Femur (tissue), 1 donor: ENCODE results near the gene TLK2.
"Not testable (repeated sequence)": the region's sequence is repeated elsewhere in the genome, so short reads cannot be mapped to it uniquely, and the experiment has no call there.

Source experiments
- DNase-seq: peaks from one replicate; pipeline ENCODE4 v3.0.0-alpha.2; 2017

TLK2 gene

GRCh38 chr17:62562656-62563055 lies 84.0 kb downstream of the TLK2 start:
- no peak for DNase-seq

- DNase-seq = no peak
These were observed 87.2 kb downstream of the TLK2 start for GRCh38 chr17:62565817-62566216.

- DNase-seq = no peak
These were observed 88.5 kb downstream of the TLK2 start for GRCh38 chr17:62566996-62567578.

GRCh38 chr17:62572488-62572887 lies 93.9 kb downstream of the TLK2 start:
- no peak for DNase-seq

- DNase-seq = no peak
These were observed 94.3 kb downstream of the TLK2 start for GRCh38 chr17:62572888-62573401.

GRCh38 chr17:62573480-62574117 lies 95.0 kb downstream of the TLK2 start:
- no peak for DNase-seq

- DNase-seq = no peak
These were observed 97.8 kb downstream of the TLK2 start for GRCh38 chr17:62576382-62576781.

GRCh38 chr17:62578757-62579487 lies 100.3 kb downstream of the TLK2 start:
- no peak for DNase-seq

- DNase-seq = no peak
These were observed 102.3 kb downstream of the TLK2 start for GRCh38 chr17:62580947-62581346.

GRCh38 chr17:62581764-62582163 lies 103.1 kb downstream of the TLK2 start:
- no peak for DNase-seq

GRCh38 chr17:62587554-62587953 lies 108.9 kb downstream of the TLK2 start:
- DNase-seq = no peak

GRCh38 chr17:62588109-62588508 lies 109.5 kb downstream of the TLK2 start:
- no peak for DNase-seq

GRCh38 chr17:62591333-62591732 lies 112.7 kb downstream of the TLK2 start:
- DNase-seq = peak; percentile 79

GRCh38 chr17:62591822-62592221 lies 113.2 kb downstream of the TLK2 start:
- DNase-seq = not testable (repeated sequence)

- peak; percentile 30 for DNase-seq
These were observed 113.9 kb downstream of the TLK2 start for GRCh38 chr17:62592341-62593099.

GRCh38 chr17:62595484-62595883 lies 116.9 kb downstream of the TLK2 start:
- no peak for DNase-seq

GRCh38 chr17:62596662-62597061 lies 118.0 kb downstream of the TLK2 start:
- no peak for DNase-seq

- DNase-seq = no peak
These were observed 118.5 kb downstream of the TLK2 start for GRCh38 chr17:62597150-62597549.

- DNase-seq = no peak
These were observed 119.3 kb downstream of the TLK2 start for GRCh38 chr17:62597920-62598319.

- no peak for DNase-seq
These were observed 121.5 kb downstream of the TLK2 start for GRCh38 chr17:62599964-62600657.

GRCh38 chr17:62600805-62601204 lies 122.2 kb downstream of the TLK2 start:
- DNase-seq = no peak

GRCh38 chr17:62601471-62601870 lies 122.8 kb downstream of the TLK2 start:
- no peak for DNase-seq

GRCh38 chr17:62603783-62604182 lies 125.2 kb downstream of the TLK2 start:
- not testable (repeated sequence) for DNase-seq
